GM12801 (cell line): ENCODE results near the gene NCEH1.

Experiments used
- CTCF ChIP-seq: IDR thresholded peaks from one replicate; pipeline ENCODE4 v1.5.1; 2011; ENCODE audit warnings: control low read depth; ENCODE audit not compliant: insufficient read length; ENCODE audit errors: extremely low read depth

The NCEH1 gene

GRCh38 chr3:172696357-172696756 lies 14.5 kb downstream of the NCEH1 start:
- TF ChIP-seq CTCF = no peak

- no peak for TF ChIP-seq CTCF
Measured at GRCh38 chr3:172694573-172695246, 16.2 kb downstream of the NCEH1 start.

GRCh38 chr3:172692751-172693338 lies 18.0 kb downstream of the NCEH1 start:
- no peak for TF ChIP-seq CTCF

- no peak for TF ChIP-seq CTCF
Measured at GRCh38 chr3:172690936-172691335, 19.9 kb downstream of the NCEH1 start.

- TF ChIP-seq CTCF = no peak
Measured at GRCh38 chr3:172688588-172688987, 22.3 kb downstream of the NCEH1 start.

GRCh38 chr3:172687501-172687900 lies 23.4 kb downstream of the NCEH1 start:
- no peak for TF ChIP-seq CTCF

GRCh38 chr3:172685331-172686214 lies 25.3 kb downstream of the NCEH1 start:
- TF ChIP-seq CTCF = no peak
